ENCODE results near the gene FOXS1. TPM values are rescaled to one million over a fixed set of nuclear protein-coding genes. Genes with fewer than 3 reads are reported as not detected.
"Not testable (repeated sequence)": the region's sequence is repeated elsewhere in the genome, so short reads cannot be mapped to it uniquely, and the experiment has no call there.

FOXS1 gene
- total and polyA plus RNA-seq, 3 experiments from 2014 or later: not detected

- POLR2A ChIA-PET: no interaction called here
- H3K9me3 ChIP-seq (ENCODE audit: low read length): no peaks in the 10 kb centered on the region
- Mint-ChIP-seq H3K27me3 (no peaks in the 10 kb centered on the region), H3K36me3 (no peaks in the 10 kb centered on the region), H3K4me3 (no peak overlapping the region), H3K27ac (no peak overlapping the region), H3K4me1 (peaks cover 0 to 3% (median 0%) of the 10 kb centered on the region in 3 donors), H3K9me3 (no peaks in the 10 kb centered on the region)
- no peak overlapping the region for H3K27ac ChIP-seq (ENCODE audit: low read depth, low read length)
- H3K36me3 ChIP-seq (ENCODE audit: insufficient read depth, low read length): no peaks in the 10 kb centered on the region
- no peak overlapping the region for H3K4me3 ChIP-seq (ENCODE audit: low read length)
- CTCF ChIA-PET: interaction anchor here (1.2 to 1.6 kb wide), 3 partner anchors 8 to 23 kb away, joined by 3 to 4 read pairs (median 3); no protein-coding TSS in a partner anchor
- no peak for DNase-seq
- H3K27me3 ChIP-seq (ENCODE audit: insufficient read depth, low read length, poor library complexity, severe bottlenecking): no peaks in the 10 kb centered on the region
- no peaks in the 10 kb centered on the region for H3K4me1 ChIP-seq (ENCODE audit: insufficient read depth, low read length)
These were observed 15.7 kb downstream of the FOXS1 start for GRCh38 chr20:31829731-31830130.

GRCh38 chr20:31828016-31828415 lies 17.4 kb downstream of the FOXS1 start:
- H3K36me3 Mint-ChIP-seq; DNase-seq; H3K36me3 ChIP-seq (ENCODE audit: insufficient read depth, low read length); H3K4me3 Mint-ChIP-seq; H3K27ac ChIP-seq (ENCODE audit: low read depth, low read length); H3K9me3 ChIP-seq (ENCODE audit: low read length); H3K4me1 ChIP-seq (ENCODE audit: insufficient read depth, low read length); H3K27ac Mint-ChIP-seq; H3K4me1 Mint-ChIP-seq; POLR2A ChIA-PET; H3K9me3 Mint-ChIP-seq; H3K27me3 Mint-ChIP-seq; H3K4me3 ChIP-seq (ENCODE audit: low read length); CTCF ChIA-PET; H3K27me3 ChIP-seq (ENCODE audit: insufficient read depth, low read length, poor library complexity, severe bottlenecking): not testable (repeated sequence)

- H3K9me3 ChIP-seq (ENCODE audit: low read length): no peaks in the 10 kb centered on the region
These were observed 18.3 kb downstream of the FOXS1 start for GRCh38 chr20:31827059-31827458.

GRCh38 chr20:31826074-31826473 lies 19.3 kb downstream of the FOXS1 start:
- H3K36me3 Mint-ChIP-seq: no peaks in the 10 kb centered on the region
- Histone ChIP-seq H3K9me3 (ENCODE audit: low read length) (no peaks in the 10 kb centered on the region), H3K4me3 (ENCODE audit: low read length) (no peak overlapping the region), H3K27me3 (ENCODE audit: insufficient read depth, low read length, poor library complexity, severe bottlenecking) (no peaks in the 10 kb centered on the region), H3K27ac (ENCODE audit: low read depth, low read length) (no peak overlapping the region), H3K4me1 (ENCODE audit: insufficient read depth, low read length) (no peaks in the 10 kb centered on the region), H3K36me3 (ENCODE audit: insufficient read depth, low read length) (no peaks in the 10 kb centered on the region)
- no peak overlapping the region for H3K4me3 Mint-ChIP-seq
- H3K4me1 Mint-ChIP-seq: peaks cover 0 to 5% (median 5%) of the 10 kb centered on the region in 3 donors
- POLR2A ChIA-PET: no interaction called here
- no peaks in the 10 kb centered on the region for H3K9me3 Mint-ChIP-seq
- H3K27ac Mint-ChIP-seq: no peak overlapping the region
- no peaks in the 10 kb centered on the region for H3K27me3 Mint-ChIP-seq
- no peak for DNase-seq
- CTCF ChIA-PET: interaction anchor here (1.4 kb wide), 2 partner anchors 21 to 204 kb away, joined by 3 to 5 read pairs; no protein-coding TSS in a partner anchor

More at GRCh38 chr20:31827059-31827458, 18.3 kb downstream of the FOXS1 start:
- Mint-ChIP-seq H3K4me1 (peaks cover 0 to 5% (median 5%) of the 10 kb centered on the region in 3 donors), H3K27me3 (no peaks in the 10 kb centered on the region), H3K9me3 (no peaks in the 10 kb centered on the region), H3K27ac (no peak overlapping the region), H3K36me3 (no peaks in the 10 kb centered on the region), H3K4me3 (no peak overlapping the region)
- no peak overlapping the region for H3K27ac ChIP-seq (ENCODE audit: low read depth, low read length)
- ChIA-PET CTCF (interaction anchor here (1.4 kb wide), 2 partner anchors 20 to 203 kb away, joined by 3 to 5 read pairs; no protein-coding TSS in a partner anchor), POLR2A (no interaction called here)
- H3K4me1 ChIP-seq (ENCODE audit: insufficient read depth, low read length): no peaks in the 10 kb centered on the region
- no peaks in the 10 kb centered on the region for H3K27me3 ChIP-seq (ENCODE audit: insufficient read depth, low read length, poor library complexity, severe bottlenecking)
- no peaks in the 10 kb centered on the region for H3K36me3 ChIP-seq (ENCODE audit: insufficient read depth, low read length)
- no peak for DNase-seq
- no peak overlapping the region for H3K4me3 ChIP-seq (ENCODE audit: low read length)

- H3K4me1 Mint-ChIP-seq: peaks cover 0 to 5% (median 5%) of the 10 kb centered on the region in 3 donors
- no peaks in the 10 kb centered on the region for H3K36me3 Mint-ChIP-seq
- POLR2A ChIA-PET: no interaction called here
- CTCF ChIA-PET: interaction anchor here (2.2 to 3.8 kb wide), 4 partner anchors 22 to 267 kb away, joined by 9 to 34 read pairs (median 17); partner anchors contain the start of genes FOXS1 and PDRG1
- H3K9me3 Mint-ChIP-seq: no peaks in the 10 kb centered on the region
- H3K4me1 ChIP-seq (ENCODE audit: insufficient read depth, low read length): no peaks in the 10 kb centered on the region
- no peaks in the 10 kb centered on the region for H3K27me3 Mint-ChIP-seq
- no peak for DNase-seq
- H3K4me3 Mint-ChIP-seq: no peak overlapping the region
- no peak overlapping the region for H3K27ac ChIP-seq (ENCODE audit: low read depth, low read length)
- no peak overlapping the region for H3K4me3 ChIP-seq (ENCODE audit: low read length)
- H3K9me3 ChIP-seq (ENCODE audit: low read length): no peaks in the 10 kb centered on the region
- H3K27ac Mint-ChIP-seq: no peak overlapping the region
- no peaks in the 10 kb centered on the region for H3K36me3 ChIP-seq (ENCODE audit: insufficient read depth, low read length)
- H3K27me3 ChIP-seq (ENCODE audit: insufficient read depth, low read length, poor library complexity, severe bottlenecking): no peaks in the 10 kb centered on the region
These were observed 20.7 kb downstream of the FOXS1 start for GRCh38 chr20:31824554-31825313.

- Mint-ChIP-seq H3K4me3 (no peak overlapping the region), H3K27ac (no peak overlapping the region), H3K36me3 (no peaks in the 10 kb centered on the region), H3K27me3 (no peaks in the 10 kb centered on the region), H3K4me1 (peaks cover 0 to 5% (median 5%) of the 10 kb centered on the region in 3 donors), H3K9me3 (no peaks in the 10 kb centered on the region)
- Histone ChIP-seq H3K27me3 (ENCODE audit: insufficient read depth, low read length, poor library complexity, severe bottlenecking) (no peaks in the 10 kb centered on the region), H3K9me3 (ENCODE audit: low read length) (no peaks in the 10 kb centered on the region), H3K4me3 (ENCODE audit: low read length) (no peak overlapping the region), H3K27ac (ENCODE audit: low read depth, low read length) (no peak overlapping the region), H3K4me1 (ENCODE audit: insufficient read depth, low read length) (no peaks in the 10 kb centered on the region), H3K36me3 (ENCODE audit: insufficient read depth, low read length) (no peaks in the 10 kb centered on the region)
- DNase-seq: no peak
- ChIA-PET POLR2A (no interaction called here), CTCF (interaction anchor here (0.7 to 3.8 kb wide), 7 partner anchors 10 to 268 kb away, joined by 3 to 34 read pairs (median 13); partner anchors contain the start of genes FOXS1 and PDRG1)
These were observed 21.3 kb downstream of the FOXS1 start for GRCh38 chr20:31824125-31824485.

GRCh38 chr20:31823360-31824124 lies 21.9 kb downstream of the FOXS1 start:
- Mint-ChIP-seq H3K9me3 (no peaks in the 10 kb centered on the region), H3K27me3 (no peaks in the 10 kb centered on the region), H3K4me1 (peaks cover 0 to 5% (median 5%) of the 10 kb centered on the region in 3 donors), H3K4me3 (no peak overlapping the region), H3K27ac (no peak overlapping the region), H3K36me3 (no peaks in the 10 kb centered on the region)
- H3K9me3 ChIP-seq (ENCODE audit: low read length): no peaks in the 10 kb centered on the region
- no peak overlapping the region for H3K27ac ChIP-seq (ENCODE audit: low read depth, low read length)
- no peak overlapping the region for H3K4me3 ChIP-seq (ENCODE audit: low read length)
- H3K36me3 ChIP-seq (ENCODE audit: insufficient read depth, low read length): no peaks in the 10 kb centered on the region
- no peaks in the 10 kb centered on the region for H3K4me1 ChIP-seq (ENCODE audit: insufficient read depth, low read length)
- no peak for DNase-seq
- CTCF ChIA-PET: interaction anchor here (0.6 to 3.8 kb wide), 19 partner anchors 10 to 996 kb away, joined by 3 to 34 read pairs (median 4); partner anchors contain the start of genes C20orf203, FOXS1, MAPRE1 and PDRG1
- H3K27me3 ChIP-seq (ENCODE audit: insufficient read depth, low read length, poor library complexity, severe bottlenecking): no peaks in the 10 kb centered on the region
- POLR2A ChIA-PET: no interaction called here
